ENCODE data around the gene RABGAP1. TPM values are rescaled to one million over a fixed set of nuclear protein-coding genes. Genes with fewer than 3 reads are reported as not detected.

RABGAP1 gene
- total and polyA plus RNA-seq, 4 donors = 3.8 to 25.7 (median 10.5) TPM

DNA sequence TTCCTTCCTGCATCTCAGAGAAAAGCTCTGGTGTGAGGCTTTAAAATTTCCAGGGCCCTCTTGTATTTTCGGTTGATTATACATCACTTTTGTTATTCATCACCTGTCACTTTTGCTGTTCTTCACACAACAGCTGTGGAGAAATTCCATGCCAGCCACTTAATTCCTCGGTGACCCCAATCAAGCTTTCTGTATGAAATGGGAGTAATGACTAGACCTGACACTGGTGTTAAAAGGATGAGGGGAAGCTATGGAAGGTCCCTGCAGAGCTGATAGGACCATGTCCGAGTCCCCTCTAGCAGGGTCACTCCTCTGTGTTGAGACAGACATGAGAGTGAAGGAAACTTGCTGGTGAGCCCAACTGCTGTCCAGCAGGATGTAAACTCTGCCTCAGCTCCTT is 152.3 kb downstream of the RABGAP1 start:
- no peak overlapping the region for H3K4me3 ChIP-seq (ENCODE audit: low read depth in 1 of 3, low read length in 3 of 3)
- no peaks in the 10 kb centered on the region for H3K27me3 ChIP-seq (ENCODE audit: control insufficient read depth in 4 of 4, insufficient read depth in 4 of 4, low read length in 3 of 4)
- no peak for DNase-seq (ENCODE audit: low spot score)
- H3K36me3 ChIP-seq (ENCODE audit: control insufficient read depth in 4 of 4, insufficient read depth in 3 of 4, low read depth in 1 of 4, low read length in 3 of 4) = peaks cover 4 to 34% (median 12%) of the 10 kb centered on the region in 4 donors
- WGBS = 94% methylated on average over 3 of the region's 3 CpGs
- TF ChIP-seq TAF1 (conservative IDR thresholded peaks at IDR 0.05) = no peak
- TF ChIP-seq, protein P1, sequence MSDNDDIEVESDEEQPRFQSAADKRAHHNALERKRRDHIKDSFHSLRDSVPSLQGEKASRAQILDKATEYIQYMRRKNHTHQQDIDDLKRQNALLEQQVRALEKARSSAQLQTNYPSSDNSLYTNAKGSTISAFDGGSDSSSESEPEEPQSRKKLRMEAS (IDR thresholded peaks at IDR 0.05) = no peak
- no peak for TF ChIP-seq ATF3 (IDR thresholded peaks at IDR 0.05)
- TF ChIP-seq NR2F2 (IDR thresholded peaks at IDR 0.05) = no peak
- no peak for TF ChIP-seq HNF4G (IDR thresholded peaks at IDR 0.05)
- TF ChIP-seq JUND (IDR thresholded peaks at IDR 0.05) = no peak
- TF ChIP-seq REST (IDR thresholded peaks at IDR 0.05) = no peak
- no peak for TF ChIP-seq RAD21 (IDR thresholded peaks at IDR 0.05)
- TF ChIP-seq FOXA1 (IDR thresholded peaks at IDR 0.05) = no peak
- no peak for TF ChIP-seq GABPA (IDR thresholded peaks at IDR 0.05 in 1 of 2, conservative IDR thresholded peaks at IDR 0.05 in 1 of 2)
- no peak for TF ChIP-seq HNF4A (conservative IDR thresholded peaks at IDR 0.05)
- TF ChIP-seq SP1 (IDR thresholded peaks at IDR 0.05) = no peak
- TF ChIP-seq FOXA2 (IDR thresholded peaks at IDR 0.05) = no peak
- no peak for TF ChIP-seq RXRA (IDR thresholded peaks at IDR 0.05)
- no peak for TF ChIP-seq YY1 (IDR thresholded peaks at IDR 0.05)
- TF ChIP-seq, protein P2, sequence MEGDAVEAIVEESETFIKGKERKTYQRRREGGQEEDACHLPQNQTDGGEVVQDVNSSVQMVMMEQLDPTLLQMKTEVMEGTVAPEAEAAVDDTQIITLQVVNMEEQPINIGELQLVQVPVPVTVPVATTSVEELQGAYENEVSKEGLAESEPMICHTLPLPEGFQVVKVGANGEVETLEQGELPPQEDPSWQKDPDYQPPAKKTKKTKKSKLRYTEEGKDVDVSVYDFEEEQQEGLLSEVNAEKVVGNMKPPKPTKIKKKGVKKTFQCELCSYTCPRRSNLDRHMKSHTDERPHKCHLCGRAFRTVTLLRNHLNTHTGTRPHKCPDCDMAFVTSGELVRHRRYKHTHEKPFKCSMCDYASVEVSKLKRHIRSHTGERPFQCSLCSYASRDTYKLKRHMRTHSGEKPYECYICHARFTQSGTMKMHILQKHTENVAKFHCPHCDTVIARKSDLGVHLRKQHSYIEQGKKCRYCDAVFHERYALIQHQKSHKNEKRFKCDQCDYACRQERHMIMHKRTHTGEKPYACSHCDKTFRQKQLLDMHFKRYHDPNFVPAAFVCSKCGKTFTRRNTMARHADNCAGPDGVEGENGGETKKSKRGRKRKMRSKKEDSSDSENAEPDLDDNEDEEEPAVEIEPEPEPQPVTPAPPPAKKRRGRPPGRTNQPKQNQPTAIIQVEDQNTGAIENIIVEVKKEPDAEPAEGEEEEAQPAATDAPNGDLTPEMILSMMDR (IDR thresholded peaks at IDR 0.05; ENCODE audit: low read depth, low read length, missing input control) = no peak
- no peak for TF ChIP-seq EGR1 (IDR thresholded peaks at IDR 0.05; ENCODE audit: low read depth in 2 of 2)
- TF ChIP-seq ZBTB33 (IDR thresholded peaks at IDR 0.05) = no peak
- H3K9ac ChIP-seq (ENCODE audit: low read depth in 1 of 2, low read length in 2 of 2) = no peak overlapping the region
- H3K27ac ChIP-seq (ENCODE audit: low read depth in 1 of 2, low read length in 2 of 2) = no peak overlapping the region
- peaks cover 0 to 13% (median 2%) of the 10 kb centered on the region in 4 donors for H3K4me1 ChIP-seq (ENCODE audit: control insufficient read depth in 4 of 4, insufficient read depth in 4 of 4, low read length in 3 of 4)
- H3K9me3 ChIP-seq (ENCODE audit: control insufficient read depth in 4 of 4, low read length in 3 of 4) = no peaks in the 10 kb centered on the region
